OCI-M2 (cell line): Measurements from ENCODE around the gene MDH1B.
"Not testable (repeated sequence)": the region's sequence is repeated elsewhere in the genome, so short reads cannot be mapped to it uniquely, and the experiment has no call there.

Source experiments
- DNase-seq: peaks from one replicate; lab custom pipeline; 2025; ENCODE audit not compliant: unreplicated experiment; lab: John Stamatoyannopoulos, UW

Gene MDH1B

DNA sequence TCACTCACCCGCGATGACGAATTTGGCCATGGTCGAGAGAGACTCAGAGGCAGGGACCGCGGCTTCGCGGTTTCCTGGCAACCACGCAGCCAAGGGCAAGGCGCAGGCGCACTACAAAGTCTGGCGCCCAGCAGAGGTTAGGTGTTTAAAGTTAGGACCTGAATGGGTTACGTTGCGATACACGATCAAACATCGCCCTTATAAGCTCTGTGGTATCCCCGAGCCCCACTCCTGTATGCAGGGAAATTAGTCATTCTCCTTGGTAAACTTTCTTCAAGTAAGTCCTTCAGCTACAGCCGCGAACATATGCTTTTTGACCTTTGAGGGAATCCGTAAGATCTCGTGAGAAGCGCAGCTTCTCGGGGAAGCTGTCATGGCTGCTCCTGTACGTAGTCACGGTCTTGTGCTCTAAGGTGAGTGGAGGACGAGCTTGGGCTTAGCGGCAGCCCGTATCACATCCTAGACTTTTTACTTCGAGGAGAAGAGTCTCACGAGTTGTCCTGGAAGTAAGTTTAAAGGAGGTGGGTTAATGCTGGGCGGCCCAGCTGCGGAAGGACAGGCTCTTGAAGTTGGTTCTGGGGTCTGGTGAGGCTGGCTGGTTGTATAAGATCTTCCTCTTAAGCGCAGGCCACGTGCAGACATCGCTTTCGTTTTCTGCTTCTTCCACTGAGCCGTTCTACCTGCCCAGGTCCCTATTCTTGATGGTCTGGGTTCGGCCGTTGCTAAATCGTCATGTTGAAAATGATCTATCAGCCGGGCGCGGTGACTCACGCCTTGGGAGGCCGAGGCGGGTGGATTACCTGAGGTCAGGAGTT, at the start of gene MDH1B, which contains the start of gene FASTKD2:
TSS of gene MDH1B (minus strand) at position 87 of the 815 bp plus-strand sequence. CDS start at position 30, 57 bp downstream.
TSS of gene FASTKD2 (plus strand) at position 365 of the 815 bp plus-strand sequence. CDS start 1,088 bp downstream, outside the sequence.
- peak; percentile 48 for DNase-seq

DNA sequence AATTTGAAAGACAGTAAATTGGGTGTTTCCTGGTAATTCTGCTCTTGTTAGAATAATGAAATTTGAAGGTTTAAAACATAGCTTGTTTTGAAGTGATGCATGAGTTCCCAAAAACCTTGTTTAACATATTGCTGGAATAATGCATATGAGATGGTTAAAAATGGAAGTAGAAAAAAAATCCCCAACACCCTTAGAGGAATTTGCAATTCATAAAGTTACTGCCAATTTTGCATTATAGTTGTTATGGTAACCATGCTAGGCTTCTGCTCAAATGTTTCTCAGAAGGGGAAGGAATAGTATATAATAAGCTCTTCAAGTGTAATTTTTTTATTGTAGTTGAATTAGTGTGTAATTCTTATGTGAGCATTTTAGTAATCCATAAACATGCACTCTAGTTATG, 49.4 kb upstream of the MDH1B start:
- no peak for DNase-seq

DNA sequence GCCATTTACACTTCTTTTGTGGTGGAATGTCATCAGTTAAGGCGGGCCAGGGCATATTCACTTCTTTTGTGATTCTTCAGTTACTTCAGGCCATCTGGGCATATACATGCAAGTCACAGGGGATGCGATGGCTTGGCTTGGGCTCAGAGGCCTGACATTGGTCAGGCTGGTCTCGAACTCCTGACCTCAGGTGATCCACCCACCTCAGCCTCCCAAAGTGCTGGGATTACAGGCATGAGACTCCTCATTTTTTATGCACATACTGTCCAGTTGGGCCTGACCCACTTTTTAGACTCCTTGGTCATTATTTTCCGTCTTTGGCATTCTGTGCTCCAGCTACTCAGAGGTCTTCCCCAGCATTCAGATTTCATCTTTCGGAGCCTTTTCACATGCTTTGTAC, 47.3 kb upstream of the MDH1B start:
- DNase-seq: not testable (repeated sequence)

GRCh38 chr2:206807624-206808023, 42.5 kb upstream of the MDH1B start:
- DNase-seq: not testable (repeated sequence)

DNA sequence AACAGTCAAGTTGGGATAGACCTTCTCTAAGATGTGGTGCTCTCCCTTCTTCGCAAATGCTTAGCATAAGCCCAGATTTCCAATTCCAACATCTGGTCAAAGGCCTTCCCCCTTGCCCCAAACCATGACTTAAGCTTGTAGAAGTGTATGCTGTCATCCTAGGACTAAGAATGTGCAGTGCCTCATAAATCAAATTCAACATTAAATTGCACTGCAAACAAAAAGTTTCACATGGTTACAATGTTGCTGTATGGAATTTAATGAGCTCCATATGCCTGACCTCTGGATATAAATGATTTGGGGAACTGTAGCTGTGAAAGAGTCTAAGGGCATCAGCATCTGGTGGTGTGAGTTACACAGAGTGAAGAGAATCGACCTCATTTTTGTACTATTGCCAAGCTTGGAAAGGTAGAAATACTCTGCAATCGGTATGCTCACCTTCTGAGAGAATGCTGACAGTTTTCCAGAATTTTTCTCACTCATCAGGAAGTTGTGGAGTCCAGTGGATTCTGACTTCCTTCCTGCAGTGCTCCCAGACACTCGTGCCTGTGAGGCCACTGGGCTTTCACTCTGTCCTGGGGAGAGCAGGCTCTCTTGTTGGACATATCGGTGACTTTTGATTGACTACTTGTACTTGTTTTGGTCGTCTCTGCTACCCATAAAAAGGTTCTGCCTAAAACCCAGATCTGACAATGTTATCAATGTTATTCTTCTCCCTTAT, 40.9 kb upstream of the MDH1B start:
- DNase-seq: no peak

DNA sequence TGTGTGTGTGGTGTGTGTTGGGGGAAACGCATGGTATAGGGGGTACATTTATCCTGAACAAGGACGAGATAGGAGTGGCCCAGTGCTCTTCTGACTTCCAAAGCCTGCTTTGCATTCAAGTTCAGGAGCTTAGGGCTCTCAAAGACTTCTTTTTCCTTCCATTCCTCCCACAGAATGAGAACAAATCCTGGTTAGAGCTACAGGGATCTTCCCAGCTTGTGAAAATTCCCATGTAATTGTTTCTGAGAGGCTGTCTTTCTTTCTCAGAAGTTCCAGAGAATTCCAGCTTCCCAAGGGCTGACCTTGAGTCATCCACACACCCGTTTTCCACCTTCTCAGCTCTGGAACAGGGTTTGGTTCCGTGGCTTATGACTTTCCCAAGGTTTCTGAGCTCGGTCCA, 39.2 kb upstream of the MDH1B start:
- no peak for DNase-seq

DNA sequence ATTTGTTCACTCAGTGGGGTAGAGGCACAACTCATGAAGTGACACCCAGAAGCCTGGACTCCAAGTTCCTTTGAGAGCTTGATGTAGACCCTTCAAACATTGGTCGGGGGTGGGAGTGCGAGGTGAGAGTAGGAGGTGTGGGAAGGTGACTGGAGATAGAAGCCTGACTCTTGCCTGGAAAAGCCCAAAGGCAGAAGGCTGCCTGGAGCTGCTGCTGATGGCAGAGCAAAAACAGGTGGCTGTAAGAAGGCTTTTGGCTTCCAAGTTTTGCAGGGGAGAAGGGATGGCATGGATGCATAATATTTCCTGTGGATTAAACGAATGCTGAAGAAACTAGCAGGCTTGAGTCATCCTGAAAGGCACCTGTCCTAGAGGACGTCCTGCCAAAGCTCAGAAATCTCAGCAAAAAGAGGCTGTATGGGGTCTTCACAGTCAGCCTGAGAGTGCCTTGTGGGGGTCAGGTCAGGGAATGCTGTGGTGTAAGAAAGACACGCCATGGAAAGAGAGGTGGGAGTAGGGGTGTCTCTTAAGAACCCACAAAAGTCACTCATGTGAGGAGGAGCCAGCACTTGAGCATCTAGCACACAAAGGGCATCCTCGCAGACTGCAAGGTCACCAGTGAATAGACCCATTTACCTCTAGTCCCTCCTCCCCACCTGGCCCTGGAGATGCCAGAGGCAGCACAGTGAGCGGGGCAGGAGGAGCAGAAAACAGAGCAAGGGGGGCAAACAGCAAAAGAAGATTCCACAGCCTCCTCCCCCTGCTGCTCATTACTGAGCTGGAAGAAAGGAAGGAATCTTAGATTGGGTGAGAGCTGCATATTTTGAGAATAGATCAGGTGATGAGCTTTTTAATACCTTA, 37.8 kb upstream of the MDH1B start:
- no peak for DNase-seq

DNA sequence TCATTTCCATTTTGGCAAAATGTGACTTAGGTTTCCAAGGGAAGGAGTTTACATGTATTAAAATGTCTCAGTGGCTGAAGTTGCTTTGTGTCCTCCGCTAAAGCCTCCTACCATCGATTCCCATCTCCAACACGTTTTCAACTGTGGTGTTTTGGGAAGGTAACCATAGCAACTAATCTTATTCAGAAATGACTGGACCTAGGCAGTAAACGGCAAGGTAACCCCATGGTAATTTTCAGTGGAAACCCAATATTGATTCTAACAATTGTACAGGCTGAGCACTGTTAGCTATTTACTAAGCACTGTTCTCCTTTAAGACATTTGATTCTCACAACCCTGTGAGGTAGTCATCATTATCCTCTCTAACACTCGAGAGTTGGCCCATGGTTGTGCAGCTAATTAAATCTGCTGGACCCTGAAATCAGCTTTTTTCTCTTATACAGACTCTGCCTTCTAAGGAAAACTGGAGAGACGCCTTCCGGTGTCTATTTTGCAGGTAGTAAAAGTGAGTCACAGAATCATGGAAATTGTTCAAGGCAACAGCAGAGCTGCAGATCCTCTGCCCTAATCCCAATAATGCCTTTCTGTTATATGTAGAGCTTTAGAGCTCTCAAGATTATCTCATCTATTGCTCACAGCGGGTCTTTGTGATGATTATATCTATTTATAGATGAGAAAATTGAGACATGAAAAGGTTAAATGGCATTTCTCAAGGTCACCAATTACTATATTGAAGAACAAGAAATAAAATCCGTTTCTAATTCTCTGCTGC, 36.5 kb upstream of the MDH1B start:
- DNase-seq: no peak

DNA sequence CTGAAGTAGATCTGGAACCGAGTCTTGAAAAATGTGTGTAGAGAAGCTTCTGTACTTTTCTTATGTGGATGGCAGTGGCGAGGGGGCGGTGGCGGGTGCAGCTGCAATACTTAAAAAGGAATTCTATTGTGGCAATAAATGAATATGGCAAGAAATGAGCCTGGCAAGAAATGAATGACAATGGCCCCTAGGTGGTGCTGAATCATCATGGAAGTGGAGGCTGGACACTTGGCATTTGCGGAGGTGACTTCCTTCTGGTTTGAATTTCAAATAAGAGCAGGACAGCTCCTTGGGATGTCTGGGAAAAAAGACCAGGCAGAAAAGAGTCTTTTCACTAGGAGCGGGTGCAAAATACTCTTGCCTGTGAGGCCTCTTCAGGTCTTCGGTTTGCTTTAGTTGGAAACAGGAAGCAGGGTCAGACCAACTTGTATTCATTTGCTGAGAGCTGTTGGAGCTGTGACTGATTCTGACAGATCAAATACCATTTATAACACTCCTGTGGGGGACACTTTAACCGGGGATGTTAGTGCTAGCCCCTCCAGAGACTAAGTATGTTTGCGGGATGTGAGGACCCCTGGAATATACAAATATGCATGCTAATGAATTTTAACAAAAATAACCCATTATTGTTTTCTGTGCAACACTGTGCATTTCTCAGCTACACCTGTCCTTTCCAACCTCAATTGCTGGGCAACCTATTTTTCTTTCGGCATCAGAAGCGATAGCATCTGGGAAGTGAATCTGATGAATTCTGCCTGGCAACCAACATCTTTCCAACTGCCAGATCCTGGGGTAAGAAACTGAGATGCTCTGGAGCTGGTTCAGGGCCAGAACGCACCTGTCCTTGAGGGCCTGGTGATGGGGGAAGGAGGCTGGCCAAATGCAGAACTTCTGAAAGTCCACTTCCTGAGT, 35.6 kb upstream of the MDH1B start:
- DNase-seq: no peak

DNA sequence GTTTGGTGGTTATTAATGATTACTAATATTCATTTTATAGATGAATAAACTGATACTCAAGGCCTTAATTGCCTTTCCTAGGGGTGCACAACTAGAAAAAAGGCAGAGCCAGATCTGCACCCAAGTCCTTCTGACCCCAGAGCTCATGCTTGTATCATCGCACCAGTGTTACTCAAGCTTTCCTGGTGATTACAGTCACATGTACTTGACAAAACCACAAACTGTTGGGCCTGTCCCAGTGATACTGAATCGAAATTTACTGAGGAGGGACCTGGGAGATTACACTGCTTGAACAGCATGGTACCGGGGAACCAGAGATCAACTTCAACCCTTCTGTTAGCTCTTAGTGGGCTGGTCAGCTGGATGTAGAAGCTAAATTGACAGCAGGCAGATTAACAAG, 34.0 kb upstream of the MDH1B start:
- DNase-seq: no peak

DNA sequence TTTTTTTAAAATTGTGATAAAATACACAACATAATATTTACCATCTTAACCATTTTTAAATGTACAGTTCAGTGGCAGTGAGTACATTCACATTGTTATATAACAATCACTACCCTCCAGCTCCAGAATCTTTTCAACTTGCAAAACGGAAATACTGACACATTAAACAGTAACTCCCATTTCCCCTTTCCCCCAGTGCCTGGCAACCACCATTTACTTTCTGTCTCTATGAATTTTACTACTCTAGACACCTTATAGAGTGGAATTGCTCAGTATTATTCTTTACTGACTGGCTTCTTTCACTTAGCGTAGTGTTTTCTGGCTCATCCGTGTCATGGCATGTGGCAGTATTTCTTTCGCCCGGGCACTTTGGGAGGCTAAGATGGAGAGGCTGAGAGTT, 32.9 kb upstream of the MDH1B start:
- no peak for DNase-seq

DNA sequence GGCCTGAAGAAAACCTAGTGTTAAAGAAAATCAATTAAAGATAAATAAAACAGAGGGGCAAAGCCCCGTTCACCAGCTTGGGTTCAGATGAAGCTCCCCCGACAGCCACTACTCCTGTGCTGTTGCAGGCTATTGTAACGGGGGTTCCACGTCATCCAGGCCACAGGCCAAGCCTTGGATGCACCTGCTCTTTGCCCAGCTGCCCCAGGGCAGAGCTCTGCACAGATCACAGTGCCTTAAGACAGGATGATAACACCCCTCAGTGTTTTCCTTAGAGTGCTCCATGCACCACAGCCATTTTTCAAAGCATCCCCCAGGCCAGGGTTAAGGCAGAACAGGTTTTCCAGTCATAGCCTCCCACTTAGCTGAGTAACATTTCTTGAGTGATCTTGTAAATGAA, 32.2 kb upstream of the MDH1B start:
- no peak for DNase-seq

- no peak for DNase-seq
Observed at GRCh38 chr2:206792645-206793044, 27.5 kb upstream of the MDH1B start.

- DNase-seq: no peak
Observed at GRCh38 chr2:206790311-206790935, 25.3 kb upstream of the MDH1B start.

- DNase-seq: no peak
Observed at GRCh38 chr2:206784559-206785353, 19.6 kb upstream of the MDH1B start.

DNA sequence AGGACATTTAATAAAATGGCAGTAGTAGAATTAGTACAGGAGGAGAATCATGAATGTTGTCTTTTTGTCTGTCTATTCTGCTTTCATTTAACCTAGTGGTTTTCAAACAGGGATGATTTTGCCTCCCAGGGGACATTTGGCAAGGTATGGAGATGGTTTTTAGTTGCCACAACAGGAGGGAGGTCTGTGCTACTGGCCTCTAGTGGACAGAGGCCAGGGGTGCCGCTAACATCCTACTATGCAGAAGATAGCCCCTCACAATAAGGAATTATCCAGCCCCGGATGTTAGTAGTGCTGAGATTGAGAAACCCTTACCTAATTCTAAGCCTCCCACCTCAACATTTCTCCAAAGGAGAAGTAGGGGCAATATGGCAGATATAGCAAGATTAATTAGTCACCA, 18.6 kb upstream of the MDH1B start:
- no peak for DNase-seq

- DNase-seq: no peak
Observed at GRCh38 chr2:206780671-206781070, 15.5 kb upstream of the MDH1B start.

DNA sequence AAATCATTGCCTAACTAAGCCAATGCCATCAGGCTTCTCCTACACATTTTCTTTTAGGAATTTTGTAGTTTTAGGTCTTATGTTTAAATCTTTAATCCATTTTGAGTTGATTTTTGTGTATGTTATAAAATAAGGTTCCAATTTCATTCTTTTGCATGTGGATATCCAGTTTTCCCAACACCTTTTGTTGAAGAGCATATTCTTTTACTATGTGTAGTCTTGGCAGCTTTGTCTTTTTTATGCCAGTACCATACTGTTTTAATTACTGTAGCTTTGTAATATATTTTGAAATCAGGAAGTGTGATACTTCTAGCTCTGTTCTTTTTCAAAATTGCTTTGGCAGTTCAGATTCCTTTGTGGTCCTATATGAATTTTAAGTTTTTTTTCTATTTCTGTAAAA, 11.3 kb upstream of the MDH1B start:
- DNase-seq: no peak
